Measurements from ENCODE around the gene IL2RA.
A peak's percentile ranks its signal among the peaks of the same experiment; 100 is the strongest.

The IL2RA gene

GRCh38 chr10:6050801-6051445, 11.2 kb downstream of the IL2RA start:
- Histone ChIP-seq H4K20me1 (ENCODE audit: low read depth, low read length) (no peaks in the 10 kb centered on the region), H3K4me2 (ENCODE audit: low read depth, low read length, poor library complexity, severe bottlenecking) (peak overlapping the region; percentile 85), H3K9ac (ENCODE audit: low read length) (peak overlapping the region; percentile 50), H3K79me2 (ENCODE audit: insufficient read depth, low read length) (no peaks in the 10 kb centered on the region), H3K9me2 (replicated peaks; ENCODE audit: insufficient read depth, low read length) (no peaks in the 10 kb centered on the region), H3K27me3 (ENCODE audit: low read length) (no peaks in the 10 kb centered on the region), H2AFZ (ENCODE audit: low read depth, low read length, severe bottlenecking) (peak overlapping the region; percentile 15), H3K4me3 (ENCODE audit: insufficient read depth, low read length, poor library complexity, severe bottlenecking) (peak overlapping the region; percentile 42), H3F3A (ENCODE audit: insufficient read depth) (peaks cover 23% of the 10 kb centered on the region), H3K9me3 (ENCODE audit: insufficient read depth, low read length) (no peaks in the 10 kb centered on the region), H3K27ac (ENCODE audit: low read depth, low read length) (peak overlapping the region; percentile 88), H3K36me3 (ENCODE audit: low read length) (no peaks in the 10 kb centered on the region)
- TF ChIP-seq, protein P1, sequence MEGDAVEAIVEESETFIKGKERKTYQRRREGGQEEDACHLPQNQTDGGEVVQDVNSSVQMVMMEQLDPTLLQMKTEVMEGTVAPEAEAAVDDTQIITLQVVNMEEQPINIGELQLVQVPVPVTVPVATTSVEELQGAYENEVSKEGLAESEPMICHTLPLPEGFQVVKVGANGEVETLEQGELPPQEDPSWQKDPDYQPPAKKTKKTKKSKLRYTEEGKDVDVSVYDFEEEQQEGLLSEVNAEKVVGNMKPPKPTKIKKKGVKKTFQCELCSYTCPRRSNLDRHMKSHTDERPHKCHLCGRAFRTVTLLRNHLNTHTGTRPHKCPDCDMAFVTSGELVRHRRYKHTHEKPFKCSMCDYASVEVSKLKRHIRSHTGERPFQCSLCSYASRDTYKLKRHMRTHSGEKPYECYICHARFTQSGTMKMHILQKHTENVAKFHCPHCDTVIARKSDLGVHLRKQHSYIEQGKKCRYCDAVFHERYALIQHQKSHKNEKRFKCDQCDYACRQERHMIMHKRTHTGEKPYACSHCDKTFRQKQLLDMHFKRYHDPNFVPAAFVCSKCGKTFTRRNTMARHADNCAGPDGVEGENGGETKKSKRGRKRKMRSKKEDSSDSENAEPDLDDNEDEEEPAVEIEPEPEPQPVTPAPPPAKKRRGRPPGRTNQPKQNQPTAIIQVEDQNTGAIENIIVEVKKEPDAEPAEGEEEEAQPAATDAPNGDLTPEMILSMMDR (IDR thresholded peaks at IDR 0.05; ENCODE audit: insufficient read depth, low read length, poor library complexity, severe bottlenecking): no peak

GRCh38 chr10:6049031-6049400, 13.2 kb downstream of the IL2RA start:
- Histone ChIP-seq H2AFZ (ENCODE audit: low read depth, low read length, severe bottlenecking) (no peak overlapping the region), H3K27ac (ENCODE audit: low read depth, low read length) (no peak overlapping the region), H3K79me2 (ENCODE audit: insufficient read depth, low read length) (no peaks in the 10 kb centered on the region), H4K20me1 (ENCODE audit: low read depth, low read length) (no peaks in the 10 kb centered on the region), H3K9me3 (ENCODE audit: insufficient read depth, low read length) (no peaks in the 10 kb centered on the region), H3K9me2 (replicated peaks; ENCODE audit: insufficient read depth, low read length) (no peaks in the 10 kb centered on the region), H3K27me3 (ENCODE audit: low read length) (no peaks in the 10 kb centered on the region), H3K36me3 (ENCODE audit: low read length) (no peaks in the 10 kb centered on the region), H3K9ac (ENCODE audit: low read length) (no peak overlapping the region), H3F3A (ENCODE audit: insufficient read depth) (peaks cover 26% of the 10 kb centered on the region), H3K4me2 (ENCODE audit: low read depth, low read length, poor library complexity, severe bottlenecking) (no peak overlapping the region), H3K4me3 (ENCODE audit: insufficient read depth, low read length, poor library complexity, severe bottlenecking) (no peak overlapping the region)
- TF ChIP-seq, protein P1 (IDR thresholded peaks at IDR 0.05; ENCODE audit: insufficient read depth, low read length, poor library complexity, severe bottlenecking): no peak
- no peak for TF ChIP-seq EZH2phosphoT487 (conservative IDR thresholded peaks at IDR 0.05; ENCODE audit: low read length)

DNA sequence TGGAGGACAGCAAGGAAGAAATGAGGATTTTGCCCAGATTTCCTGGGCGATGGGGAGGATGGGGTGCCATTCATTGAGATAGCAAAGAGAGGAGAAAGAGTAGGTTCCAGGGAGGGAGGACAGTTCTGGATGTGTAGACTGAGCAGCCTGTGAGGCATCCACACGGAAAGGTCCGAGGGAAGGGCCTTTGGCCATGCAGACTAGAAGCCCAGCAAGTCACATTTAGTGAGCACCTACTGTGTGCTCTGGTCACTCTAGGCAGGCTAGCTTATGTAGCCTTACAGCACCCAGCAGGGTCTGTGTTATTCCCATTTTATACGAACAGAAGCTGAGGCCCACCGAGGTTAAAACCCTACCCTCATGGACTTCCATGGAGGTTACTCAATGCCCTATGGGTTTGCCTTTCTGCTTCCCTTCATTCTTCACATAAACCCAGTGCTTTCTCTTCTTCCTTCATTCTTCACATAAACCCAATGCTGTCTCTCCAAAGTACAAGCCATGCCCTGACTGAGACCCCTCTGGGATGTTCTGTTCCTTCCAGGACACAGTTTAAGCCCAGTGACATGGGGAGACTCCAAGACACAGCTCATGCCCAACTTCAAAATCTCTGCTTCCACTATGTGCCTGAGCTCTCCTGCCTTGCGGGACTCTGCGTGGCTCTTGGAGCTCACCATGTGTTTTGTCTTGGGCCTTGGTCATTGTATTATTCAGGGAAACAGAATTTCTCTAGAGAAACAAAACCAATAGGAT, 13.7 kb downstream of the IL2RA start:
- no peak overlapping the region for H3K9ac ChIP-seq (ENCODE audit: low read length)
- no peaks in the 10 kb centered on the region for H3K9me3 ChIP-seq (ENCODE audit: insufficient read depth, low read length)
- no peaks in the 10 kb centered on the region for H4K20me1 ChIP-seq (ENCODE audit: low read depth, low read length)
- TF ChIP-seq, protein P1 (IDR thresholded peaks at IDR 0.05; ENCODE audit: insufficient read depth, low read length, poor library complexity, severe bottlenecking): no peak
- no peak for TF ChIP-seq EZH2phosphoT487 (conservative IDR thresholded peaks at IDR 0.05; ENCODE audit: low read length)
- no peak overlapping the region for H2AFZ ChIP-seq (ENCODE audit: low read depth, low read length, severe bottlenecking)
- no peaks in the 10 kb centered on the region for H3K9me2 ChIP-seq (replicated peaks; ENCODE audit: insufficient read depth, low read length)
- H3K27me3 ChIP-seq (ENCODE audit: low read length): no peaks in the 10 kb centered on the region
- H3K4me3 ChIP-seq (ENCODE audit: insufficient read depth, low read length, poor library complexity, severe bottlenecking): no peak overlapping the region
- H3K4me2 ChIP-seq (ENCODE audit: low read depth, low read length, poor library complexity, severe bottlenecking): no peak overlapping the region
- H3F3A ChIP-seq (ENCODE audit: insufficient read depth): peaks cover 26% of the 10 kb centered on the region
- no peaks in the 10 kb centered on the region for H3K36me3 ChIP-seq (ENCODE audit: low read length)
- no peak overlapping the region for H3K27ac ChIP-seq (ENCODE audit: low read depth, low read length)
- no peaks in the 10 kb centered on the region for H3K79me2 ChIP-seq (ENCODE audit: insufficient read depth, low read length)
